GM23338 (cell line): ENCODE measurements around the gene SIRT1. TPM values are rescaled to one million over a fixed set of nuclear protein-coding genes. Genes with fewer than 3 reads are reported as not detected.

Experiments used
- ATAC-seq: fragments of 200-7000 bp; cut with Tn5 transposase; 3 replicates; pipeline ENCODE4 v1.9.1; 2020
- DNase-seq: peaks from one replicate; pipeline ENCODE4 v3.0.0-alpha.2; 2015; ENCODE audit warnings: low spot score
- H2AFZ ChIP-seq: fragments of 200-600 bp; sonication (generic); 2 replicates; pipeline ENCODE4 v1.8.0; 2016; ENCODE audit warnings: antibody characterized with exemption, mild to moderate bottlenecking, moderate library complexity
- H3F3A ChIP-seq: fragments of 200-600 bp; sonication (generic); replicated peaks from 2 replicates; pipeline ENCODE4 v1.8.0; 2017; ENCODE audit warnings: antibody characterized with exemption, mixed run types, low read depth
- H3K27ac ChIP-seq: fragments of 200-600 bp; sonication (generic); 2 replicates; pipeline ENCODE4 v1.6.1; 2016; ENCODE audit warnings: low read depth
- H3K27me3 ChIP-seq: fragments of 200-600 bp; sonication (generic); 2 replicates; pipeline ENCODE4 v1.8.0; 2016; ENCODE audit warnings: mild to moderate bottlenecking, mixed run types, moderate library complexity; ENCODE audit not compliant: insufficient read depth
- H3K36me3 ChIP-seq: fragments of 200-600 bp; sonication (generic); 2 replicates; pipeline ENCODE4 v1.8.0; 2016; ENCODE audit warnings: mild to moderate bottlenecking; ENCODE audit not compliant: insufficient read depth
- H3K4me1 ChIP-seq: fragments of 200-600 bp; sonication (generic); 2 replicates; pipeline ENCODE4 v1.8.0; 2016; ENCODE audit warnings: mild to moderate bottlenecking, moderate library complexity; ENCODE audit not compliant: insufficient read depth
- H3K4me2 ChIP-seq: fragments of 200-600 bp; sonication (generic); 2 replicates; pipeline ENCODE4 v1.7.1; 2017; ENCODE audit warnings: mixed run types
- H3K4me3 ChIP-seq: fragments of 200-600 bp; sonication (generic); 2 replicates; pipeline ENCODE4 v1.6.1; 2016; ENCODE audit warnings: mixed run types
- H3K79me2 ChIP-seq: fragments of 200-600 bp; sonication (generic); replicated peaks from 2 replicates; pipeline ENCODE4 v1.8.0; 2017; ENCODE audit warnings: mild to moderate bottlenecking; ENCODE audit not compliant: insufficient read depth
- H3K9me2 ChIP-seq: fragments of 200-600 bp; sonication (generic); 2 replicates; pipeline ENCODE4 v1.8.0; 2017; ENCODE audit not compliant: insufficient read depth
- H4K20me1 ChIP-seq: fragments of 200-600 bp; sonication (generic); replicated peaks from 2 replicates; pipeline ENCODE4 v1.8.0; 2017; ENCODE audit warnings: mild to moderate bottlenecking; ENCODE audit not compliant: insufficient read depth
- H3K27ac Mint-ChIP-seq: 2 replicates; pipeline ENCODE4 v1.8.0; 2020; ENCODE audit warnings: inconsistent platforms, mild to moderate bottlenecking, moderate library complexity, mixed read lengths
- H3K27me3 Mint-ChIP-seq: 3 replicates; pipeline ENCODE4 v1.8.0; 2022; ENCODE audit warnings: low read depth, mild to moderate bottlenecking, moderate library complexity, mixed read lengths, inconsistent platforms; ENCODE audit not compliant: insufficient read depth, poor library complexity
- H3K36me3 Mint-ChIP-seq: 3 replicates; pipeline ENCODE4 v1.8.0; 2021; ENCODE audit warnings: low read depth, mild to moderate bottlenecking, inconsistent platforms, moderate library complexity, mixed read lengths
- H3K4me1 Mint-ChIP-seq: 3 replicates; pipeline ENCODE4 v1.8.0; 2020; ENCODE audit warnings: mild to moderate bottlenecking, inconsistent platforms, mixed read lengths
- H3K4me3 Mint-ChIP-seq: 3 replicates; pipeline ENCODE4 v1.8.0; 2021; ENCODE audit warnings: moderate library complexity, mild to moderate bottlenecking, inconsistent platforms, mixed read lengths
- H3K9me3 Mint-ChIP-seq: 3 replicates; pipeline ENCODE4 v1.8.0; 2020; ENCODE audit warnings: moderate library complexity, mild to moderate bottlenecking, inconsistent platforms, mixed read lengths
- CREB1 ChIP-seq: fragments of 250-450 bp; sonication (Bioruptor Pico); IDR thresholded peaks from 2 replicates; pipeline ENCODE4 v1.5.0; 2020; ENCODE audit warnings: low read depth, mild to moderate bottlenecking, moderate library complexity
- CTCF ChIP-seq, 2 experiments: fragments of 200-600 bp in 1 of 2; sonication (generic) in 1 of 2; conservative IDR thresholded peaks; 2 replicates each; pipeline versions ENCODE4 v1.5.1 to v1.6.1; 2016 to 2017; ENCODE audit warnings: antibody characterized with exemption in 2 of 2, low read depth in 2 of 2, mild to moderate bottlenecking in 2 of 2, moderate library complexity in 1 of 2
- ETS1 ChIP-seq: IDR thresholded peaks from 2 replicates; pipeline ENCODE4 v1.6.1; 2016; ENCODE audit warnings: antibody characterized with exemption
- EZH2 ChIP-seq: fragments of 200-600 bp; sonication (generic); IDR thresholded peaks from one replicate; pipeline ENCODE4 v1.8.0; 2017; ENCODE audit warnings: antibody characterized with exemption, mild to moderate bottlenecking, low read depth; ENCODE audit not compliant: unreplicated experiment
- EZH2phosphoT487 ChIP-seq: fragments of 200-600 bp; sonication (generic); IDR thresholded peaks from one replicate; pipeline ENCODE4 v1.8.1; 2018; ENCODE audit warnings: antibody characterized with exemption; ENCODE audit not compliant: unreplicated experiment
- JUNB ChIP-seq: IDR thresholded peaks from one replicate; pipeline ENCODE4 v1.6.1; 2016; ENCODE audit warnings: antibody characterized with exemption; ENCODE audit not compliant: unreplicated experiment
- NANOG ChIP-seq: IDR thresholded peaks from 2 replicates; pipeline ENCODE4 v1.6.1; 2016; ENCODE audit warnings: antibody characterized with exemption, borderline replicate concordance
- POLR2AphosphoS5 ChIP-seq: IDR thresholded peaks from 2 replicates; pipeline ENCODE4 v1.6.1; 2016; ENCODE audit warnings: antibody characterized with exemption, low read depth
- REST ChIP-seq: IDR thresholded peaks from one replicate; pipeline ENCODE4 v1.6.1; 2018; ENCODE audit warnings: antibody characterized with exemption; ENCODE audit not compliant: unreplicated experiment
- ZNF462 ChIP-seq: fragments of 250-450 bp; sonication (Bioruptor Pico); IDR thresholded peaks from 2 replicates; pipeline ENCODE4 v1.5.0; 2020; ENCODE audit warnings: mild to moderate bottlenecking, moderate library complexity
- polyA plus RNA-seq: library from polyadenylated mRNA; unstranded; fragments of >200 nt; fragmentation: Nextera tagmentation; extraction: Ambion mirVana; gene quantifications from 2 replicates; pipeline ENCODE4 v1.2.1, GENCODE V29; 2016
- total RNA-seq: library from RNA; depleted of rRNA; stranded (reverse); fragments of >200 nt; shearing (Covaris generic); gene quantifications from 2 replicates; pipeline ENCODE4 v1.2.3, GENCODE V29; 2014

SIRT1 gene
- total and polyA plus RNA-seq, 2 experiments from 2014 or later = 35.9 to 61.6 TPM

- no peak for TF ChIP-seq POLR2AphosphoS5
- no peak for TF ChIP-seq ZNF462 (CRISPR knock-in tag)
- TF ChIP-seq CREB1 (CRISPR knock-in tag) = no peak
- TF ChIP-seq REST = no peak
- no peak for TF ChIP-seq JUNB
- TF ChIP-seq EZH2 = no peak
- no peak for TF ChIP-seq NANOG
- no peak for TF ChIP-seq CTCF (conservative IDR thresholded peaks at IDR 0.05; ENCODE audit: low read depth in 2 of 2)
- TF ChIP-seq ETS1 = no peak
- TF ChIP-seq EZH2phosphoT487 = no peak
- no peaks in the 10 kb centered on the region for H3K9me2 ChIP-seq
- peaks cover 7% of the 10 kb centered on the region; the same call in 2 of the 3 replicates for H3K4me1 Mint-ChIP-seq
- H4K20me1 ChIP-seq = peaks cover 16% of the 10 kb centered on the region
- H3F3A ChIP-seq = peaks cover 4% of the 10 kb centered on the region; the same call in 1 of the 2 replicates
- H3K79me2 ChIP-seq = peaks cover 53% of the 10 kb centered on the region
- H3K27ac Mint-ChIP-seq = no peak overlapping the region; the same call in 1 of the 2 replicates
- no peaks in the 10 kb centered on the region for H3K9me3 Mint-ChIP-seq
- H3K4me1 ChIP-seq = no peaks in the 10 kb centered on the region
- H3K4me2 ChIP-seq = no peak overlapping the region
- H3K4me3 ChIP-seq = no peak overlapping the region
- no peak overlapping the region for H2AFZ ChIP-seq
- DNase-seq (no peak), ATAC-seq (no peak)
- no peaks in the 10 kb centered on the region for H3K27me3 ChIP-seq
- H3K36me3 Mint-ChIP-seq = peaks cover 90% of the 10 kb centered on the region
- H3K27ac ChIP-seq = no peak overlapping the region; the same call in 1 of the 2 replicates
- H3K27me3 Mint-ChIP-seq = no peaks in the 10 kb centered on the region
- H3K36me3 ChIP-seq = peaks cover 69% of the 10 kb centered on the region
- no peak overlapping the region for H3K4me3 Mint-ChIP-seq
These were observed 28.0 kb downstream of the SIRT1 start for GRCh38 chr10:67912331-67912946.
